PC-3 (cell line): ENCODE measurements around the gene SHTN1.

Experiments used
- CTCF ChIP-seq: fragments of 300-600 bp; sonication (generic); conservative IDR thresholded peaks from 2 replicates; pipeline ENCODE4 v1.5.1; 2017; ENCODE audit warnings: antibody characterized with exemption, low read depth, mild to moderate bottlenecking, low read length
- EZH2 ChIP-seq: fragments of 300-600 bp; sonication (generic); IDR thresholded peaks from one replicate; pipeline ENCODE4 v1.6.1; 2017; ENCODE audit warnings: antibody characterized with exemption, mild to moderate bottlenecking, low read length; ENCODE audit not compliant: unreplicated experiment
- EZH2phosphoT487 ChIP-seq: fragments of 300-600 bp; sonication (generic); IDR thresholded peaks from 2 replicates; pipeline ENCODE4 v1.6.1; 2018; ENCODE audit warnings: mild to moderate bottlenecking, antibody characterized with exemption, low read length, borderline replicate concordance

- no peak for TF ChIP-seq CTCF
- TF ChIP-seq EZH2: no peak
- no peak for TF ChIP-seq EZH2phosphoT487
These were observed 105.4 kb downstream of the SHTN1 start for GRCh38 chr10:116899626-116900025.
